ENCODE data around the gene RS1. TPM values are rescaled to one million over a fixed set of nuclear protein-coding genes. Genes with fewer than 3 reads are reported as not detected.

Gene RS1
- polyA plus RNA-seq, 1 experiment, result not detected

DNA sequence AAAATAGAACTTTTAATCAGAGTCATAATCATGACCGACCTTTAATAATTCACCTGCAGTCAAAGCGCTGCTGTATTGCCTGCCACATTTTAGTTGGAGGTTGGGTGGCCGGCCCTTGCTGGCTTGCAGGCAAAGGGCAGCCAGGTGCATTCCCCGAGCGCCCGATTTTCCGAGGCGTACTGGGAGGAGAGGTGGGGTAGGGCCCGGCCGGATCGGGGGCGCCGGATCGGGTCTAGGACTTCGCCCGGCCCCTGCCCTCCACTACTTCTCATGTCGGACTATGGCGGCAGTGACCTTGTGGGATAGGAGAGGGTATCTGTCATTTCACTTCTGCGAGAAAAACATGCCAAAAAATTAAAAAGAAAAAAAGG, 2.5 kb upstream of the RS1 start:
- POLR2A ChIA-PET, result no interaction called here
- Histone ChIP-seq H3K27ac (ENCODE audit: low read depth, low read length) (no peak overlapping the region), H3K4me3 (ENCODE audit: low read depth, low read length) (peak overlapping the region; percentile 57), H3K9me3 (ENCODE audit: control insufficient read depth, insufficient read depth, low read length) (no peaks in the 10 kb centered on the region), H3K27me3 (ENCODE audit: control insufficient read depth, insufficient read depth, low read length) (no peaks in the 10 kb centered on the region)
- no peak for DNase-seq (ENCODE audit: low read depth, low spot score)
- TF ChIP-seq, protein P1, sequence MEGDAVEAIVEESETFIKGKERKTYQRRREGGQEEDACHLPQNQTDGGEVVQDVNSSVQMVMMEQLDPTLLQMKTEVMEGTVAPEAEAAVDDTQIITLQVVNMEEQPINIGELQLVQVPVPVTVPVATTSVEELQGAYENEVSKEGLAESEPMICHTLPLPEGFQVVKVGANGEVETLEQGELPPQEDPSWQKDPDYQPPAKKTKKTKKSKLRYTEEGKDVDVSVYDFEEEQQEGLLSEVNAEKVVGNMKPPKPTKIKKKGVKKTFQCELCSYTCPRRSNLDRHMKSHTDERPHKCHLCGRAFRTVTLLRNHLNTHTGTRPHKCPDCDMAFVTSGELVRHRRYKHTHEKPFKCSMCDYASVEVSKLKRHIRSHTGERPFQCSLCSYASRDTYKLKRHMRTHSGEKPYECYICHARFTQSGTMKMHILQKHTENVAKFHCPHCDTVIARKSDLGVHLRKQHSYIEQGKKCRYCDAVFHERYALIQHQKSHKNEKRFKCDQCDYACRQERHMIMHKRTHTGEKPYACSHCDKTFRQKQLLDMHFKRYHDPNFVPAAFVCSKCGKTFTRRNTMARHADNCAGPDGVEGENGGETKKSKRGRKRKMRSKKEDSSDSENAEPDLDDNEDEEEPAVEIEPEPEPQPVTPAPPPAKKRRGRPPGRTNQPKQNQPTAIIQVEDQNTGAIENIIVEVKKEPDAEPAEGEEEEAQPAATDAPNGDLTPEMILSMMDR (IDR thresholded peaks at IDR 0.05; ENCODE audit: low read depth, low read length), result no peak
- CTCF ChIA-PET, result no interaction called here

DNA sequence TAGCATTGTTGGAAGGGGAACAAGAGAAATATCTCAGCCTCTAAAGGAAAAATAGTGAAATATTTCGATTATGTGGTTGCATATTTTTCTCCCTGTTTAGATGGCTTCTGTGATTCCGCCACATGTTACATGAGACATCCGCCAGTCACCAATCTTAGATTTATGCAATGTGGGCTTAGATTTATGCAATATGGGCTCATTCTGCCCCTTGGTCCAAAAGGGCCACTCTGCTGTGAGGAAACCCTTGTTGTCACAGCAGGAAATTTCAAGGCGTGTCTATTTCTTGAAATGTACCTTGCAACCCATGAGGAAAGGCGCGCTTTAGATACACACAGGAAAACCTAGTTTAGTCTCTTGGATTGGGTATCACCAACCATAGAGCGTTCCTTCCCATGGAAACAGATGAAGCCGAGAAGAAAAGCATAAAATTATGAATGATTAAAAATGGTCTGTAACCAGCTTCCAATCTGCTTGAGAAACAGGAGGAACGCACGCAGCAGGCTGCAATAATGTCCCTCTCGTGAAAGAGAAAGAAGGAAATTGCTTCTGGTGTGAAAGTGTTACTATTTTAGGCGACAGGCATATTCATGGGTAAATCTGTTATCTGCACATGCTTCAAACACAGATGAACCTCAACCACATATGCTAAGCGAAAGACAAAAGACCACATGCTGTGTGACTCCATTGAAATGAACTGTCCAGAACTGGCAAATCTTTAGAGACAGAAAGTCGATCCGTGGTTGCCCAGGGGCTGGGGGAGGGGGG, 3.7 kb downstream of the RS1 start:
- CTCF ChIA-PET, result no interaction called here
- TF ChIP-seq, protein P1 (IDR thresholded peaks at IDR 0.05; ENCODE audit: low read depth, low read length), result no peak
- Histone ChIP-seq H3K27ac (ENCODE audit: low read depth, low read length) (no peak overlapping the region), H3K9me3 (ENCODE audit: control insufficient read depth, insufficient read depth, low read length) (no peaks in the 10 kb centered on the region), H3K27me3 (ENCODE audit: control insufficient read depth, insufficient read depth, low read length) (no peaks in the 10 kb centered on the region), H3K4me3 (ENCODE audit: low read depth, low read length) (no peak overlapping the region)
- DNase-seq (ENCODE audit: low read depth, low spot score), result no peak
- POLR2A ChIA-PET, result no interaction called here

DNA sequence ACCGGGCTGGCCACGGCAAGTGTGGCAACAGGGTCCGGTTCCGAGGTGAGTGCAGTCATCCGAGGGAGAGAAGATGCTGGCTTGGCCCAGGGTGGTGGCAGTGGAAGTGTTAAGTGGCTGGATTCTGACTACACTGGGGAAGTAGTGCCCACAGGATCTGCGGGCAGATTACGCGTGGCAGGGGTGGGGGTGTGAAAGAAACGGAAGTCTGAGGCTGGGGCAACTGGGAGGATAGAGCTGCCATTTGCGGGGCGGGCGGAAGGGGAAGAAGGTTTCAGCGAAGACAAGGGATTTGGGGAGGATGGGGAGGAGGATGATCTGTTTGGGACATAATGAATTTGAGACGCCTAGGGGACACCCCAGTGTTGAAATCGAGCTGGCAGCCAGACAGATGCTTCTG, 5.3 kb downstream of the RS1 start:
- no peak for DNase-seq (ENCODE audit: low read depth, low spot score)
- Histone ChIP-seq H3K4me3 (ENCODE audit: low read depth, low read length) (no peak overlapping the region), H3K9me3 (ENCODE audit: control insufficient read depth, insufficient read depth, low read length) (no peaks in the 10 kb centered on the region), H3K27ac (ENCODE audit: low read depth, low read length) (no peak overlapping the region), H3K27me3 (ENCODE audit: control insufficient read depth, insufficient read depth, low read length) (no peaks in the 10 kb centered on the region)
- POLR2A ChIA-PET, result no interaction called here
- CTCF ChIA-PET, result no interaction called here
- TF ChIP-seq, protein P1 (IDR thresholded peaks at IDR 0.05; ENCODE audit: low read depth, low read length), result no peak

DNA sequence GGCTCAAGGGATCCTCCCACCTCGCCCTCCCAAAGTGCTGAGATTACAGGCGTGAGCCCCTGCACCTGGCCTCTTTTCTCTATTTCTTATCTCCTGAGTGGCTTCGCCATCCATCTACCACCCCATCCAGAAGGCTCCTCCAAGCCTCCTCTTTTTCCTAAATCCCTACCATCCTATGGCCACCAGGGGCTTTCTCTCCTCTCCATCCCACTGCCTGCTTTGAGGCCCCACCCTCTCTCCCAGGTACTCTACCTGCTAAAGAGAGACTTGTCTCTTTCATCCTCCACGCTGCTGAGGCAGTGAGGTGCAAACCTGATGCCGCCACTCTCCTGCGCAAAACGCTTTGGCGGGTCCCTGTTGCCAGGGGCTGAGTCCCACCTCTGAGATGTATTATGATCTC, 7.0 kb downstream of the RS1 start:
- Histone ChIP-seq H3K9me3 (ENCODE audit: control insufficient read depth, insufficient read depth, low read length) (no peaks in the 10 kb centered on the region), H3K4me3 (ENCODE audit: low read depth, low read length) (no peak overlapping the region), H3K27ac (ENCODE audit: low read depth, low read length) (no peak overlapping the region), H3K27me3 (ENCODE audit: control insufficient read depth, insufficient read depth, low read length) (no peaks in the 10 kb centered on the region)
- TF ChIP-seq, protein P1 (IDR thresholded peaks at IDR 0.05; ENCODE audit: low read depth, low read length), result no peak
- ChIA-PET POLR2A (no interaction called here), CTCF (no interaction called here)
- no peak for DNase-seq (ENCODE audit: low read depth, low spot score)

DNA sequence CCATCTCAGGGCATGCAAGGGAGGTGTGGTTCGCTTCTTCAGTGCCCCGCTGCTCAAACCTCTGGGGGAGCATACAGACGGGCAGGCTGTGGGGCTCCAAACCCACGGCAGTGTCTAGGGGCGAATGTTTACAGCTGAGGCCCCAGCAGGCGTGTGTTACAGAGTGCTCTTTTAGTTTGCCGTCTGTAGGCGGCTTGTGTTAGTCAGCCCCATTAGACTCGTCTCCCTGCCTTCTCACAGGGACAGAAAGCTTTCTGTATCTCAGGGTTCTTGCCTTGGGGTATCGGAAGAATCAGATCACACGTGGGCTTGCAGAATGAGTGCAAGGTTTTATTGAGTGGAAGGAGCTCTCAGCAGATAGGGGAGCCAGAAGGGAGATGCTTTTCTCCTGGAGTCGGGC, 10.6 kb downstream of the RS1 start:
- Histone ChIP-seq H3K27me3 (ENCODE audit: control insufficient read depth, insufficient read depth, low read length) (no peaks in the 10 kb centered on the region), H3K4me3 (ENCODE audit: low read depth, low read length) (no peak overlapping the region), H3K27ac (ENCODE audit: low read depth, low read length) (no peak overlapping the region), H3K9me3 (ENCODE audit: control insufficient read depth, insufficient read depth, low read length) (no peaks in the 10 kb centered on the region)
- DNase-seq (ENCODE audit: low read depth, low spot score), result no peak
- ChIA-PET CTCF (no interaction called here), POLR2A (no interaction called here)
- TF ChIP-seq, protein P1 (IDR thresholded peaks at IDR 0.05; ENCODE audit: low read depth, low read length), result no peak

Measured in AG04450 (cell line).